GM21723 (cell line): Measurements from ENCODE around the gene CAMK2A.
"Not testable (repeated sequence)": the region's sequence is repeated elsewhere in the genome, so short reads cannot be mapped to it uniquely, and the experiment has no call there.

ENCODE experiments used
- ATAC-seq: cut with Tn5 transposase; IDR thresholded peaks from one replicate; pipeline ENCODE4 v1.9.1; 2021; ENCODE audit warnings: mild to moderate bottlenecking, moderate library complexity; ENCODE audit not compliant: unreplicated experiment

The CAMK2A gene

GRCh38 chr5:150256410-150257064 lies 33.0 kb downstream of the CAMK2A start:
- ATAC-seq: no peak

- no peak for ATAC-seq
These were observed 33.7 kb downstream of the CAMK2A start for GRCh38 chr5:150255659-150256409.

GRCh38 chr5:150254774-150255173 lies 34.8 kb downstream of the CAMK2A start:
- no peak for ATAC-seq

- no peak for ATAC-seq
These were observed 35.2 kb downstream of the CAMK2A start for GRCh38 chr5:150254363-150254762.

- no peak for ATAC-seq
These were observed 36.0 kb downstream of the CAMK2A start for GRCh38 chr5:150253416-150254208.

- no peak for ATAC-seq
These were observed 37.1 kb downstream of the CAMK2A start for GRCh38 chr5:150252489-150252888.

GRCh38 chr5:150251504-150251903 lies 38.1 kb downstream of the CAMK2A start:
- no peak for ATAC-seq

- no peak for ATAC-seq
These were observed 39.8 kb downstream of the CAMK2A start for GRCh38 chr5:150249744-150250143.

- no peak for ATAC-seq
These were observed 40.6 kb downstream of the CAMK2A start for GRCh38 chr5:150248946-150249345.

- not testable (repeated sequence) for ATAC-seq
These were observed 41.1 kb downstream of the CAMK2A start for GRCh38 chr5:150248493-150248892.

GRCh38 chr5:150247726-150248125 lies 41.8 kb downstream of the CAMK2A start:
- no peak for ATAC-seq

GRCh38 chr5:150246835-150247234 lies 42.7 kb downstream of the CAMK2A start:
- ATAC-seq: no peak

GRCh38 chr5:150246429-150246828 lies 43.1 kb downstream of the CAMK2A start:
- no peak for ATAC-seq

- no peak for ATAC-seq
These were observed 43.8 kb downstream of the CAMK2A start for GRCh38 chr5:150245808-150246207.

GRCh38 chr5:150245111-150245789 lies 44.3 kb downstream of the CAMK2A start:
- no peak for ATAC-seq

GRCh38 chr5:150244209-150244608 lies 45.4 kb downstream of the CAMK2A start:
- no peak for ATAC-seq

GRCh38 chr5:150243590-150243989 lies 46.0 kb downstream of the CAMK2A start:
- no peak for ATAC-seq

GRCh38 chr5:150242251-150242894 lies 47.2 kb downstream of the CAMK2A start:
- no peak for ATAC-seq

GRCh38 chr5:150241298-150242160 lies 48.0 kb downstream of the CAMK2A start:
- no peak for ATAC-seq

- no peak for ATAC-seq
These were observed 49.8 kb downstream of the CAMK2A start for GRCh38 chr5:150239794-150240122.
